Colon (tissue), 2 donors: ENCODE results near the gene ANGPTL4.
"Not testable (repeated sequence)": the region's sequence is repeated elsewhere in the genome, so short reads cannot be mapped to it uniquely, and the experiment has no call there.

Experiments
- FAIRE-seq: peaks from 2 replicates; lab custom pipeline; 2012; peaks lifted over from hg19 to GRCh38; lab: Jason Lieb, UNC
- donor health status: control.
- donor health status: control.

ANGPTL4 gene

DNA sequence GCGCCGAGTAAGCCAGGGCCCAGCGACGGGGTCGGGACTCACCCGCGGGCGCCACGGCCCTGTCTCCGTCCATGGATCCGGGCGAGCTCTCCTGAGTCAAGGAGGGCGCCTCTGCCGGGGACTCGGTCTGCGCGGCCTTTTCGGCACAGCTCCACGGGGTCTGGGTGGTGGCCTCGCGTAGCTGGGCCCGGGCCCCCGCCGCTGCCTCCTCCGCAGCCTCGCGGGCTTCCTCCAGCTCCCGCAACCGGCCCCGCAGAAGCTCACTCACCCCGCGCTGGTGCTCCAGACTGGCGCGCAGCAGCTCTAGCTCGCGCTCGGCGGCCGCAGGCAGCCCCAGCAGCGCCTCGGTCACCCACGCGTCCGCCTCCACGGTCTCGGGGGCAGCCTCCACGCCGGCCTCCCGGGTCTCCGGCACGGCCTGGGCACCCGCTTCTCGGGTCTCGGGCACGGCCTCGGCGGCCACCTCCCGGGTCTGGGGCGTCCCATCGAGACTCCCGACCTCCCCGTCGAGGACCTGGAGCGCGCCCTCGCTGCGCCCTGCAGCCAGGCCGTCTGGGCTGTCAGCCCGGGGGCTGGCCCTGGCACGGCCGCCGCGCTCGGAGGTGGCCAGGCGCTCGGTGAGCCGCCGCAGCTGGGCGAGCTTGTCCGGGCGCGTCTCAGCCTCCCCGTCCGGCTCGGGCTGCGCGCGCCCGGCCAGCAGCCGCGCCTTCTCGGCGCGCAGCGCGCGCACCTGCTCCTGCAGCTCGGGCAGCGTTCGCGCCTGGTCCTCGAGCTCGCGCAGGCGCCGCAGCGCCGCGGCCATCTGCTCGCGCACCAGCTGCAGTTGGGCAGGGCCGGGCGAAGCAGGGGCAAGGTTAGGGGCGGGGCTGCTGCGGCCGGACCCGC lies 29.3 kb upstream of the ANGPTL4 start:
- FAIRE-seq = no peak

- no peak for FAIRE-seq
Measured at GRCh38 chr19:8335343-8336071, 28.4 kb upstream of the ANGPTL4 start.

- no peak for FAIRE-seq
Measured at GRCh38 chr19:8336072-8336569, 27.8 kb upstream of the ANGPTL4 start.

GRCh38 chr19:8336660-8337059 lies 27.3 kb upstream of the ANGPTL4 start:
- no peak for FAIRE-seq

DNA sequence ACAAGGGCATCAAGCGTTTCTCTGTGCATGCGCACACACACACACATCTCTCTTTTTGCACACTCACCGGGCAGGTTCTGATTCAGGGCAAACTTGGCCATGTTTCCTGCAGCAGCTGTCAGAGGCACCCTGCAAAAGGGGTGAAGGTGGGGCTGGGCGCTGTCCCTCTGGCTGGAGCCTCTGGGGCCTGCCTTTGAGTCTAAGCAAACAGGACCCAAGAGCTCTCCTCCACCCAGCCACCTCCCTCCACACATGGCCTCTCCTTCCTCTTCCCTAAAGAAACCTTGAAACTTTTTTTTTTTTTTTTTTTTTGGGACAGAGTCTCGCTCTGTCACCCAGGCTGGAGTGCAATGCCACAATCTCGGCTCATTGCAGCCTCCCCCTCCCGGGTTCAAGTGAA lies 26.2 kb upstream of the ANGPTL4 start:
- FAIRE-seq = no peak

- FAIRE-seq = no peak
Measured at GRCh38 chr19:8338835-8339234, 25.1 kb upstream of the ANGPTL4 start.

- FAIRE-seq = no peak
Measured at GRCh38 chr19:8340341-8341096, 23.4 kb upstream of the ANGPTL4 start.

DNA sequence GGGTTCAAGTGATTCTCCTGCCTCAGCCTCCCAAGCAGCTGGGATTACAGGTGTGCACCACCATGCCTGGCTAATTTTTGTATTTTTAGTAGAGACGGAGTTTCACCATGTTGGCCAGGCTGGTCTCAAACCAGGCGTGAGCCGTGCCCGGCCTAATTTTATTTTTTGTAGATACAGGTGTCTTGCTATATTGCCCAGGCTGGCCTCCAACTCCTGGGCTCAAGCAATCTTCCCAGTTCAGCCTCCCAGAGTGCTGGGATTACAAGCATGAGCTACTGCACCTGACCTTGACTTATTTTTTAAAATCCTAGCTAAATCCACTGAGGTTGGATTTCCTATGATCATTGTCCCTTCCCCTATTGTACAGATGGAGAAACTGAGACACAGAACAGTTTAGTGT lies 22.5 kb upstream of the ANGPTL4 start:
- not testable (repeated sequence) for FAIRE-seq

- FAIRE-seq = no peak
Measured at GRCh38 chr19:8342316-8342683, 21.7 kb upstream of the ANGPTL4 start.

GRCh38 chr19:8342684-8343482 lies 21.1 kb upstream of the ANGPTL4 start, which contains the start of gene KANK3:
Gene KANK3 (minus strand): TSS chr19:8343262. CDS start chr19:8337828, 5,434 bp downstream.
- no peak for FAIRE-seq

DNA sequence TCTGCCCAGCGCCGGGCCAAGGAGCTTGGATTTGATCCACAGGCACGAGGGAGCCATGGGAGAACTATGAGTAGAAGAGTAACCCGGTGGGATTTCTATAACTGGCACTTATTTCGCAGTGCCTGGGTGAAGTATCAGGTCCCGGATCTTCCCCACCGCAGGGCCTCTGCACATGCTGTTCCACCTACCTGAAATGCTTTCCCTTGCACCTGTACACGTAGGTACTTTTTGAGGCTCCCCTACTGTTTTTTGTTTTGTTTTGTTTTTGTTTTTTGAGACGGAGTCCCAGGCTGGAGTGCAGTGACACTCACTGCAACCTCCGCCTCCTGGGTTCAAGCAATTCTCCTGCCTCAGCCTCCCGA lies 20.5 kb upstream of the ANGPTL4 start:
- FAIRE-seq = no peak

- FAIRE-seq = not testable (repeated sequence)
Measured at GRCh38 chr19:8349629-8350372, 14.2 kb upstream of the ANGPTL4 start.

DNA sequence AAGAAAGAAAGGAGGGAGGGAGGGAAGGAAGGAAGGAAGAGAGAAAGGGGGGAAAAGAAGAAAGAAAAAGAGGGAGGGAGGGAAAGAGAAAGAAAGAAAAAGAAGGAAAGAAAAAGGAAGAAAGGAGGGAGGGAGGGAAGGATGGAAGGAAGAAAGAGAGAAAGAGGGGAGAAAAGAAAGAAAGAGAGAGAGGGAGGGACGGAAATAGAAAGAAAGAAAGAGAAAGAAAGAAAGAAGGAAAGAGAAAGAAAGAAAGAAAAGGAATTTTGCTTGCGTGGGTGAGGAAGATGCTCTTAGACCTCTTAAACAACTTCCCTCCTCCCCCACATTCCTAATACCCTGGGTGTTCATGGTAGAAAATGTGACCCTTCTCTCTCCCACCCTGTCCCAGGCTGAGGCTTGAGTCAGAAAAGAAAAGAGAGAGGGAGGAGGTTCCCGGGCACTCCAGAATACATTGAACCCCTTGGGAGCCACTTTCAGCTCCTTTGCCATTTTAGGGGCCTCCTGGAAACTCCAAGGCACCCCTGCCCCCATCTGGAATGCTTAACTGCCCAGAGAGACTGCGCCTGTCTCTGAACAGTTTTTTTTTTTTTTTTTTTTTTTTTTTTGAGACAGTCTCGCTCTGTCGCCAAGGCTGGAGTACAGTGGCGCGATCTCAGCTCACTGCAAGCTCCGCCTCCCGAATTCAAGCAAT lies 11.7 kb upstream of the ANGPTL4 start:
- no peak for FAIRE-seq

- not testable (repeated sequence) for FAIRE-seq
Measured at GRCh38 chr19:8352845-8353244, 11.1 kb upstream of the ANGPTL4 start.

GRCh38 chr19:8355631-8356402 lies 8.1 kb upstream of the ANGPTL4 start:
- no peak for FAIRE-seq

- no peak for FAIRE-seq
Measured at GRCh38 chr19:8357007-8357521, 6.9 kb upstream of the ANGPTL4 start.

DNA sequence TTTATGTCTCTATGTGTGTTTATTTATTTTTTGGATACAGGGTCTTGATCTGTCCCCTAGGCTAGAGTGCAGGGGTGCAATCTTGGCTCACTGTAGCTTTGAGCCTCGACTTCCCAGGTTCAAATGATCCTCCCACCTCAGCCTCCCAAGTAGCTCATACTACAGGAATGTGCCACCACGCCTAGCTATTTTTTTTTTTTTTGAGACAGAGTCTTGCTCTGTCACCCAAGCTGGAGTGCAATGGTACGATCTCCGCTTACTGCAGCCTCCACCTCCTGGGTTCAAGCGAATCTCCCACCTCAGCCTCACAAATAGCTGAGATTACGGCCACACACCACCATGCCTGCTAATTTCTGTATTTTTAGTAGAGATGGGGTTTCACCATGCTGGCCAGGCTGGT lies 5.0 kb upstream of the ANGPTL4 start:
- no peak for FAIRE-seq

DNA sequence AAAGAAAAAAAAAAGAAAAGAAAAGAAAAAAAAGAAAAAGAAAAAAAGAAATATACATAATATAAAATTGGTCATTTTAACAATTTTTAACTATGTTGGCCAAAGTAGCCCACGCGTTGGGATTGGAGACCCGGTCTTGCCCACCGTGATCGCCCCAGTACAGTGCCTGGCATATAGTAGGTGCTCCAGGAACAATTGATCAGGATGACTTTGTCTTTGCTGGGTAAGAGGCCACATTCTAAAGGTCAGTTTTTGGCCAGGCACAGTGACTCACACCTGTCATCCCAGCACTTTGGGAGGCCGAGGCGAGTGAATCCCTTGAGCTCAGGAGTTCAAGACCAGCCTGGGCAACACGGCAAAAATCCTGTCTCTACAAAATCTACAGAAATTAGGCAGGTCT lies 3.8 kb upstream of the ANGPTL4 start:
- FAIRE-seq = no peak
